Esophagus squamous epithelium (tissue), 4 donors: Measurements from ENCODE around the gene XCR1.

ENCODE experiments used
- POLR2A ChIP-seq, 4 donors: fragments of 450-650 bp; IDR thresholded peaks; one replicate each; pipeline ENCODE4 v1.6.1; 2017; ENCODE audit warnings: antibody characterized with exemption in 4 of 4, mild to moderate bottlenecking in 4 of 4, moderate library complexity in 3 of 4
- TF ChIP-seq, protein P1 (sequence below), 6 experiments: fragments of 450-650 bp in 4 of 6; fragments of 200-600 bp in 2 of 6; sonication (generic) in 2 of 6; IDR thresholded peaks; one replicate each; pipeline ENCODE4 v1.5.1; 2016 to 2019; ENCODE audit warnings: antibody characterized with exemption in 6 of 6, mild to moderate bottlenecking in 4 of 6, moderate library complexity in 4 of 6

DNA sequence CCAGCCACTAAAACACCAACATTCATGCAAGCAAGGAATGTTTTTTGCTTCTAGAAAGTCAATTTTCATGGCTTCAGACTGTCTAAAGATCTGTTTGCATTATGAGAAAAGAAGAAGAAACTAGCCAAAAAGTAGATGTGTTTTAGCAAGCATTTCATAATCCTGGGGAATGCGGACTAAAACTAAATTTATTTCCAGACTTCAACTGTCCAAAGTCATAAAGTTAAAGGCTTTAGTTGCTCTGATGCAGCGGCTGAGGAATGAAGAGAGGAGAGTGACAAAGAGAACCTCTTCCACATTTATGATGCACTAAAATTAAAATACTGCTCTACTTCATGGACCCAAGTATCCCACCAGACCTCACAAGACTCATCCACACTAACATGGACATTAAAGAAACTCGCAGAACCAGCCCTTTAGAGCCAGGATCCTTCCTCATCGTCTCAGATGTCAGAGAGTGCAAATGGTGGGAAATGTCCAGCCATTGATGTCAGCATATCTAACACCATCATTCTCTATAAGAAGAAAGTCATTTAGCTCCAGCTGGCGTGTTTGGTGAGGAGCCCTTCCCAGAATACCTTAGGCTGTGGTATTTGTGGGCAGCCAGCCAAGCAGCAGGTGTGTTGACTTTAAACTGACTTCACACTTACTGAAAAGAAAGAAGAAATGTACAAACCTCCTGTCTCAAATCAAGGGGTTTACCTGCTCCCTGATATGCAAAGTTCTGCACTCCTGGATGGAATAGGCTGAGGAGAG, 49.1 kb downstream of the XCR1 start:
- no peak for TF ChIP-seq POLR2A (IDR thresholded peaks at IDR 0.05)
- TF ChIP-seq, protein P1, sequence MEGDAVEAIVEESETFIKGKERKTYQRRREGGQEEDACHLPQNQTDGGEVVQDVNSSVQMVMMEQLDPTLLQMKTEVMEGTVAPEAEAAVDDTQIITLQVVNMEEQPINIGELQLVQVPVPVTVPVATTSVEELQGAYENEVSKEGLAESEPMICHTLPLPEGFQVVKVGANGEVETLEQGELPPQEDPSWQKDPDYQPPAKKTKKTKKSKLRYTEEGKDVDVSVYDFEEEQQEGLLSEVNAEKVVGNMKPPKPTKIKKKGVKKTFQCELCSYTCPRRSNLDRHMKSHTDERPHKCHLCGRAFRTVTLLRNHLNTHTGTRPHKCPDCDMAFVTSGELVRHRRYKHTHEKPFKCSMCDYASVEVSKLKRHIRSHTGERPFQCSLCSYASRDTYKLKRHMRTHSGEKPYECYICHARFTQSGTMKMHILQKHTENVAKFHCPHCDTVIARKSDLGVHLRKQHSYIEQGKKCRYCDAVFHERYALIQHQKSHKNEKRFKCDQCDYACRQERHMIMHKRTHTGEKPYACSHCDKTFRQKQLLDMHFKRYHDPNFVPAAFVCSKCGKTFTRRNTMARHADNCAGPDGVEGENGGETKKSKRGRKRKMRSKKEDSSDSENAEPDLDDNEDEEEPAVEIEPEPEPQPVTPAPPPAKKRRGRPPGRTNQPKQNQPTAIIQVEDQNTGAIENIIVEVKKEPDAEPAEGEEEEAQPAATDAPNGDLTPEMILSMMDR (IDR thresholded peaks at IDR 0.05): no peak
